Thoracic aorta (tissue), 2 donors: Measurements from ENCODE around the gene SDC1. TPM values are rescaled to one million over a fixed set of nuclear protein-coding genes. Genes with fewer than 3 reads are reported as not detected.

Experiments
- ATAC-seq: fragments of 150-250 bp; one replicate; pipeline ENCODE4 v1.8.0; 2017; ENCODE audit warnings: low read depth; ENCODE audit not compliant: insufficient number of reproducible peaks, low FRiP score
- DNase-seq: peaks from one replicate; pipeline ENCODE4 v3.0.0-alpha.2; 2020; ENCODE audit warnings: low spot score
- H3K27ac ChIP-seq, 2 donors: fragments of 200-600 bp; sonication (generic); 1 replicate in 1 of 2; 2 replicates in 1 of 2; pipeline ENCODE4 v1.5.1; 2016; ENCODE audit warnings: mild to moderate bottlenecking in 2 of 2, moderate library complexity in 2 of 2
- H3K27me3 ChIP-seq: fragments of 200-600 bp; sonication (generic); replicated peaks from 2 replicates; pipeline ENCODE4 v1.6.0; 2016; ENCODE audit warnings: mild to moderate bottlenecking; ENCODE audit not compliant: insufficient read depth
- H3K36me3 ChIP-seq: fragments of 200-600 bp; sonication (generic); one replicate; pipeline ENCODE4 v1.5.1; 2016
- H3K4me1 ChIP-seq, 2 donors: fragments of 200-600 bp; sonication (generic); 1 replicate in 1 of 2; 2 replicates in 1 of 2; pipeline versions ENCODE4 v1.5.1 to v1.6.0; 2016; ENCODE audit warnings: low read depth in 2 of 2, mild to moderate bottlenecking in 1 of 2; ENCODE audit not compliant: control insufficient read depth in 1 of 2
- H3K4me3 ChIP-seq: fragments of 200-600 bp; sonication (generic); 2 replicates; pipeline ENCODE4 v1.5.1; 2016; ENCODE audit warnings: mild to moderate bottlenecking
- H3K9me3 ChIP-seq: fragments of 200-600 bp; sonication (generic); 2 replicates; pipeline ENCODE4 v1.5.1; 2016
- CTCF ChIP-seq: fragments of 200-600 bp; sonication (generic); IDR thresholded peaks from one replicate; pipeline ENCODE4 v1.5.1; 2019; ENCODE audit warnings: antibody characterized with exemption
- total RNA-seq, 2 donors: library from RNA; depleted of rRNA; stranded (reverse); fragments of >200 nt; gene quantifications; one replicate each; pipeline versions ENCODE4 v1.1.0 to v1.2.3, GENCODE V29; 2016

The SDC1 gene
- total RNA-seq, 2 donors from 2014 or later = 3.1 to 9.6 TPM

GRCh38 chr2:20187331-20187730 lies 37.6 kb downstream of the SDC1 start:
- no peak overlapping the region for H3K4me3 ChIP-seq
- H3K27ac ChIP-seq = no peak overlapping the region
- no peaks in the 10 kb centered on the region for H3K27me3 ChIP-seq
- TF ChIP-seq CTCF = no peak
- no peak for DNase-seq
- ATAC-seq = no peak
- H3K36me3 ChIP-seq = no peaks in the 10 kb centered on the region
- H3K9me3 ChIP-seq = no peaks in the 10 kb centered on the region
- no peaks in the 10 kb centered on the region for H3K4me1 ChIP-seq

GRCh38 chr2:20186855-20187187 lies 38.1 kb downstream of the SDC1 start:
- Histone ChIP-seq H3K27ac (no peak overlapping the region), H3K36me3 (no peaks in the 10 kb centered on the region), H3K4me1 (no peaks in the 10 kb centered on the region), H3K9me3 (no peaks in the 10 kb centered on the region), H3K27me3 (no peaks in the 10 kb centered on the region), H3K4me3 (no peak overlapping the region)
- ATAC-seq (no peak), DNase-seq (no peak)
- no peak for TF ChIP-seq CTCF

GRCh38 chr2:20186078-20186854 lies 38.7 kb downstream of the SDC1 start:
- Histone ChIP-seq H3K27me3 (no peaks in the 10 kb centered on the region), H3K4me1 (no peaks in the 10 kb centered on the region), H3K27ac (no peak overlapping the region), H3K36me3 (no peaks in the 10 kb centered on the region), H3K4me3 (no peak overlapping the region), H3K9me3 (no peaks in the 10 kb centered on the region)
- DNase-seq (no peak), ATAC-seq (no peak)
- TF ChIP-seq CTCF = no peak

GRCh38 chr2:20185176-20186022 lies 39.5 kb downstream of the SDC1 start:
- Histone ChIP-seq H3K27ac (no peak overlapping the region), H3K4me1 (no peaks in the 10 kb centered on the region), H3K27me3 (no peaks in the 10 kb centered on the region), H3K4me3 (no peak overlapping the region), H3K36me3 (no peaks in the 10 kb centered on the region), H3K9me3 (no peaks in the 10 kb centered on the region)
- DNase-seq (no peak), ATAC-seq (no peak)
- no peak for TF ChIP-seq CTCF
